GM18909 (cell line): ENCODE measurements around the gene MRTO4.
"Not testable (repeated sequence)": the region's sequence is repeated elsewhere in the genome, so short reads cannot be mapped to it uniquely, and the experiment has no call there.

Experiments
- ATAC-seq: cut with Tn5 transposase; IDR thresholded peaks from one replicate; pipeline ENCODE4 v1.9.1; 2021; ENCODE audit warnings: mild to moderate bottlenecking; ENCODE audit not compliant: unreplicated experiment, poor library complexity

The MRTO4 gene

DNA sequence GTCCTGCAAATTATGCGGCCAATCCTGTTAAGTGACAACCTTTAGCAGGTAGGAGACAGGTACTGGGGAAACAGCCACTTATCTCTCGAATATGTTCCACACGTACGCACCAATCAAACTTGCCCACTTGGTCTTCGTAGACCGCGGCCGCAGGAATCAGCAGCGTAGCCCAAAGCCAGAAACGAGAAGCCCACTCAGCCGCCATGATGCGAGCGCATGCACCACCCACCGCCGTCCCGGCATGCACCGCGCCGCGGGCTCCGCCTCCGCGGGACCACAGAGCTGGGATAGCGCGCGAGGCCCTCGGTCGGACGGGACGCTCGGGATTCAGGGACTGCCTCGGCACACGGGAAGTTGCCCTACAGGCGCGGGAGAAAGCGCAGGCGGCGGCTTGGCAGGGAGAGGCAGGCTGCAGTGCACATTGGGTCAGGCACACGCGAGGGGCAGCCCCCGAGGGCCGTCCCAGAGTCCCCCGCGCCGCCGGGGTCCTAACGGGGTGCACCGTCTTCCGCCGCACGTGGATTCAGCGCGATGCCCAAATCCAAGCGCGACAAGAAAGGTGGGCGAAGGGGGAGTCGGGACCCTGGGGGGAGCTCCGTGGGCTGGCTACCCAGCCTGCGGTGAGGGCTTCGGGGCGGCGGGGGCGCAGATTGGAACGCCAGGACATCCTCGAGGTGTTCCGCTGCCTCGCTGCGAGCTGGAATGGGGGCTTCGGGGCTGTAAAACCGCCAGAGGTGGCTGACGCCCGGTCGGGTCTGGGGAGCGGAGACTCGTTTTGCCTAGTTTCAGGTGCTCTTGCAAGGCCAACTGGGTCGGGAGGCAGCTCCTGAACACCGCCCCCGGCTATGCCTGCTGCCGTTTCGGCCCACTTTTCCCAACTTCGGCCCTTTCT is at the start of gene MRTO4, which contains the start of gene EMC1:
MRTO4 (plus strand) TSS at position 501 of the 892 bp plus-strand sequence; CDS start at position 532, 31 bp downstream.
EMC1 (minus strand) TSS at position 220 of the 892 bp plus-strand sequence; CDS start at position 205, 15 bp downstream.
- peak; percentile 79 for ATAC-seq

DNA sequence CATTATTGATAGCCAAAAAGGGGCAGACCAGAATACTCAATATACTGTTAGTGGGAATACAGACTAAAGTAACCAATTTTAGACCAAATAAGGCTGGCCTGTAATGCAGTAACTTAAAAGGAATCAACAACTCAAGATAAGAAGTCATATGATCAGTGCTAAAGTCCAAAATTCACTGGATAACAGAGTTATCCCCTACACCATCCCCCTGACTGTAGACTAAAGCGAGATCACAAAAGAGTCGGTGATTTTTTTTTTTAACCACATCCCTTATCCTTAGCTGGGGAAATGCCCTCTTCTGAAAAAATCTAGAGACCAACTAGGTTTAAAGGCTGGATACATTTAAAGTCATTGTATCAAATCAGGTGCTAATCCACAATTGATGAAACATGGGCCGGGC is 49.2 kb upstream of the MRTO4 start:
- ATAC-seq, result no peak

DNA sequence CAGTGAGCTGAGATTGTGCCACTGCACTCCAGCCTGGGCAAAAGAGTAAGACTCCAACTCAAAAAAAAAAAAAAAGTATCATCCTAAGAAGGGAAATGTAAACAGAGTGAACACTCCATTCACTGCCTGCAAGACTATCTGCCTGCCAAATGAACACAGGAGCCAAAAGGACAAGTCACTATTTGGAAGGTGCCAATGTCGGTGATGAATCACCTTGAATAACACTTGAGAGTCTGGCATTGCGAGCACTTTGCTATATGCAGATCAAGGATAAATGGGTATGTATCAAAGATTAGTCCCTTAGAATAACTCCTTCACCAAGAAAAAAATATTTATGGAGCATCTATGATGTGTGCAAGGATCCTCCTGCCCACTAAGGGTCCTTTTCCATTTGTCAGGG is 48.2 kb upstream of the MRTO4 start:
- no peak for ATAC-seq

DNA sequence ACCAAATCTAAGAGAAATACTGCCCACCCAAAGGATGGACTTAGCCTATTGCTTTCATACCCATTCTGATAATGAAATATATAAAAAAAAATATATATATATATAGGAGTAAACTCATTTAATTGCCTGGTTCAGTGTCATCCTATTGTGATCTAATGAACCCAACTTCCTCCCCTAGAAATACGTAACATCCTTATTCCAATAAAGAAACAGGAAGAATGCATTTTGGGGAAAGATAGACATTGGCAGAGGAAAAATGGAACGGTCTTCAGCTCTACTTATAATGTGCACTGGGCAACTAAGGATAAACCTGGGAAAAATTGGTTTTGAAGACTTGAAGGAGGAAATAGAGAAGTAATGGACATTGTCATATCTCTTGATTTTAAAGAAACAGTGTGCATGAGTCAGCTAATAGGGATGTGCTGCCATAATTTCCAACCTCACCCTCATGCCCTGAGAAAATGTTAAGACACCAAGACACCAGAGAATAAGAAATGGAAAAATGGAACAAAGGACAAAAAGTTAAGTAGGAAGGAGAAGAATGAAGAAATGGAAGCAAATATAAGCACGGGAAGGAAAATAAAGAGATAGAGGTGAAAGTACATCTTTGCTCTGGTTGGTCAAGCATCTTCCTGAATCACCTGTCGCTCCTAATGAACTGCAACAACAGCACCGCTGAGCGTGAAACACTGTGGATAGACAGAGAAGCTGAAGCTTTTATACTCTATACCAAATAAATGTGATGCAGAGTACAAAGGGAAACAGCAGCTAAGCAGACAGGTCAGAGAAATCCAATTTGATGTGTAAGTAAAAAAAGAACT is 46.9 kb upstream of the MRTO4 start:
- ATAC-seq, result no peak

DNA sequence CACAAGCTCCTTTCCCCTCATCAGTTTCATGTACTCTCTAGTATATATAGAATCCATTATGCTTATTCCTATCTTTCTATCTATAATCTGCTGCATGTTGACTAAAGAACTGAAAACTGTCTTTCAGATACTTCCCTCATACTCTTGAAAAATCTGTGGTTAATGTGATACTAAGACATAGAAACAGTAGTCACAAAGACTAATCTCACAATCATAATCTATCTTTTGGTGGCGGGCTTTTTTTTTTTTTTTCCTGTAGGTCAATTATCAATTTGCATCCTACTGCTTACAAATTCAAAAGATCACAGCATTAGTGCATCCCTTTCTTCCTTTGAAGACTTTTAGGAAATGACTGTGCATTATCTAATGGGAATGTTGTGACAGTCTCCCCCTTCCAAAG is 46.2 kb upstream of the MRTO4 start:
- no peak for ATAC-seq

DNA sequence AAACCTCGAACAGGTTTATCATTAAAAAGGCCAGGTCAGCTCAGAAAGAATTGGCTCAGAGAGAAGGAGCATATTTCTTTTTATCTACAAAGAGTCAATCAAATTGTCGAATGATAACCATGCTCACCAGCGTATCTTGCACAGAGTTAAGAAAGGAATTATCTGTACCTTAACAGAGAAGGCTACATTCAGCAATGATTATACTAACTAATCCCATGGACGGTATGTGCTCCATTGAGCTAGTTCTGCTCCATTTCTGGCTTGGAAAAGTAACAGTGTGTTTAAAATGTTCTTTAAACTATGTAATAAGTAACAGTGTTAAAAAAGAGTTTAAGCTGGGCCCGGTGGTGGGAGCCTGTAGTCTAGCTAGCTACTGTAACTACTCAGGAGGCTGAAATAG is 45.8 kb upstream of the MRTO4 start:
- ATAC-seq, result no peak

DNA sequence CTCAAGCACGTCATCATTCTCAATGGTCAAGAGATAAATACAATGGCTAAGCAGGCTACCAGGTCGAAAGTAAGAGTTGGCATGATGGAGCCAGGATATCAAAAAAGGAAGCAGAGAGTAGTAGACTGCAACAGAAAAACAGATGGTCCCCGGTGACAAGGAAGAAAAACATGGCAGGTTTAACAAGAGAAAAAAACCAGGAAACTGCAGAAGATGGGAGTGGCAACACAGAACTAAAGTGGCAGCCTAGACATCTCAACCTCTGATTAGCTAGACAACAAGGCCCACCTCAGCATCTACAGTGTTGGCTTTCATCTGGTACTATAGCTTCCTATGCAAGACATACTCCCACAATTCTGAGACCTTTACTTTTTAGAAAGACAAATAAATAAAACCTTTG is 44.7 kb upstream of the MRTO4 start:
- no peak for ATAC-seq

DNA sequence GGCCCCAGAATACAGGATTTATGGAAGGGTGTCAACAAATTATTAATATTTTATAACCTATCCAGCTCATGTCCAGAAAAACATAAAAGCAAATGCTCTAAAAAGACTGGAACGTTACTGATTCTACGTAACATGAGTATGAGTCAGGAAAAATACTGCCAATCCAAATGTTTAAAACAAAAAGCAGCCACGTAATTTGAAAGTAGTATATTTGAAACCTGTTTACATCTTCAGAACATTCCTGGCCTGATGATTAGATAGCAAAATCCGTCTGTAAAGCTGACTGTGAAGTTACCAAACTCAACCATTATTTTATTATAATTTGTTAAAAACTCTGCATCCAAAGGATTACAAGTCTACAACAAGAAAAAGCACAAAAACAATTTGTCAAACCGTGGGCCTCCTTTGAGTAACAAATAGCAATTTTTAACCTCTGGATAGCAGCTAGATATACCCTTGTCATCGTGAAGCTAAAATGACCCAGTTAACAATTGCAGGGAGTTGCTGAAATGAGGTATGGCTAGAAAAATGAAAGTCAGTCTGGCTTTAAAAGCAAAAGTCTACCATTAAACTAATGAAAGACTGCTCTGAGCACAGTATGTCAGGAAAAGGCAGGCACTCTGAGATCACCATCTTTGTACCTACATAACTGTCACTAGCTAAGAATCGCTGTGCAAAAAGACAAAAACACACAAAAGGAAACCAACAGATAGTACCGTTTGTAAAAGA is 42.7 kb upstream of the MRTO4 start:
- no peak for ATAC-seq

DNA sequence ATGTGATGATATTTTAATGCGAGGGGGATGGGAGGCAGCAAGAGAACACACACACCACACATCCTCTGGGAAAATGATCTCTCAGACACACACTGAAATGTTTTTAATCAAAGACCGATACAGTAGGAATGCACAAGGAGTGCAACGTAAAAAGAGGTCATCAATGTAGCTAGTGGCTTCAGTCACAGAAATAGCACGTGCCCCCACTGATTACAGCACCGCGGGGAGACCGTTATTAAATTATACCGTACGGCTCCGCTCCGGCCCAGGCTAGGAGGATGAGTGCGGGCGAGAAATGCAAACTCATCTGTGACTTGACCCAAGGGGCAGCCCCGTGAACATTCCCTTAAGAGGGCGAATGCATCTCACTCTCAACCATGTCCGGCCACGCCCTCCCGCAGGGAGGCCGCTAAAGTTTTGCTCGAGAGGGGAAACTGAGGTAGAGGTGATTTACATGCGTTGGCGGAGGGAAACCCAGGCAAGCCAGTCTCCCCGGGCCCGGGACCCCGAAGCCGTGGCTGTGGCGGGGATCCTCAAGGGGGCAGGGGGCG is 42.1 kb upstream of the MRTO4 start:
- peak; percentile 42 for ATAC-seq

DNA sequence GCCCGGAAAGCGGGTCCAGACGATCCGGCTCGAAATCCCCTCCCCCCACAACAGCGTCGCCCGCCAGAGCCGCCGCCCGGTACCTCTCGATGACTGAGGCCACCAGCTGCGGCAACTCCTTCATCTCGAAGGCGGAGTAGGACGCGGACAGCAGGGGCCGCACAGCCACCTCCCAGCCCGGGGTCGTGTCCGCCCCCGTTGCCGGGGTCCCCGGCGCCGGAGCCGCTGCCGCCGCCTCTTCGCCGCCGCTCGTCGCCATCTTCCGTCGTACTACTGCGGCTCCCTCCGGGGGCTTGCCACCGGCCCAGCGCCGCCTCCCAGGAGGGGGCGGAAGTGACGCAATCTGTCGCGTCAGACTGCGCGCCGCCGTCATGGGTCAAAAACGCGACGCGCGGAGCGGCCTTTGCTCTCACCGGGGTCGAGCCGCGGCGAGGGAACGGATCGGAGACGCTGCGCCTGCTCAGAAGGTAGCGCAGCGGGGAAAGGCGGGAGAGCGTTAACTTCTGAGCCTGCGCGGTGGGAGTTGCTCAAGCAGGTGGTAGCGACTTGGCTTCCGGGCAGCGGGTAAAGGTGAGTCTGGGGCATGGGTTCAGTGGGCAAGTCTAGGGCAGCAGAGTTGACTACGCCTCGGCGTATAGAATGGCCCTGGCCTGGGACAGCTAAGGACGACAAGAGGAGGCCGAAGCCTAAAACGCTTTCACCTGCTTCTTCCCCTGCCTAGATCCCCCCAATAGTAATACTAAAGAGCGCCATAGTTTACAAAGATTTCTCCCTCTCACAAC is 41.4 kb upstream of the MRTO4 start, which contains the start of gene UBR4:
UBR4 (minus strand) TSS at position 277 of the 782 bp plus-strand sequence; CDS start at position 259, 18 bp downstream.
- peak; percentile 88 for ATAC-seq

DNA sequence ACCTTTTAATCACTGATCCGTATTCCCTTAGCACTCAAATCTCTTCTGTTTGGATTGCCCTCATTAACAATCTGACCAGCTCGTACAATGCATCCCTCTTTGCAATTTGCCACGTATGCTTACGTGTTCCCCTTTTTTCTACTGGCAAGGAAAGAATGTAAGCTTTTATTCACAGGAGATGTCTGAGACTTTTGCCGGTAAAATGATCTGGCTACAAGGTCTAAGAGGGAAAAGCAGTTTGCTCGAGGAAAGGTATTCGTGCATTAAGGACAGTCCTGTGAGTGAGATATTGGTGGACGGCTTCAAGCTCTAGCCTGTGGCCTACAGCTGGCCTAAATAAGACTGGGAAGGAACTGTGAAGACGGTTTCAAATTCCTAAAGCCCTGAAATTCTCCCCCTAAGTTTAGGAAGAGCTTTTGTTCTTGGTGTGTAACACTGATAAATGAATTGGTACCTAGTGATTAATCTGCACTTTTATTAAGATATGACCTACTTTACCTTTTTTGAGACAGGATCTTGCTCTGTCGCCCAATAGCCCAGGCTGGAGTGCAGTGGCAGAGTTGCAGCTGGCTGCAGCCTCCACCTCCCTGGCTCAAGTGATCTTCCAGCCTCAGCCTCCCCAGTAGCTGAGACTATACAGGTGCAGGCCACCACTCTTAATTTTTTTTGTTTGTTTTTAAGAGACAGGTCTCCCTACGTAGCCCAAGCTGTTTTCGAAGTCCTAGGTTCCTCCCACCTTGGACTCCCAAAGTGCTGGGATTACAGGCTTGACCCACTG is 40.6 kb upstream of the MRTO4 start:
- no peak for ATAC-seq

DNA sequence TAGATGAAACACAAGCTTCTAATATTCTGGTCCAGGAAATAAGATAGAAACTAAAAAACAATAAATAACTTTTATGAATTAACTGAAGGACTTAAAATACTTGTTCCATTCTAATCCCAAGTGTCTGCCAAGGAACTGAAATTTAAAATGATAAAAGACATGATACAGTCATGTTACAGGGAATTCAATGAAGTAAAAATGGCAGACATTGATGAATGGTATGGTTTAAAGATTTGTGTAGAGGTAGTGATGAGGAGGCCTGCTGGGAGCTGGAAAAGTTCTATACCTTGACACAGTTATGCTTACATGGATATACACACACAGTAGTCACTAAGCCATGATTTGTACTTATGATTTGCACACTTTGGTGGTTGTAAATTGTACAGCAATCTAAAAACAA is 39.4 kb upstream of the MRTO4 start:
- ATAC-seq, result no peak

DNA sequence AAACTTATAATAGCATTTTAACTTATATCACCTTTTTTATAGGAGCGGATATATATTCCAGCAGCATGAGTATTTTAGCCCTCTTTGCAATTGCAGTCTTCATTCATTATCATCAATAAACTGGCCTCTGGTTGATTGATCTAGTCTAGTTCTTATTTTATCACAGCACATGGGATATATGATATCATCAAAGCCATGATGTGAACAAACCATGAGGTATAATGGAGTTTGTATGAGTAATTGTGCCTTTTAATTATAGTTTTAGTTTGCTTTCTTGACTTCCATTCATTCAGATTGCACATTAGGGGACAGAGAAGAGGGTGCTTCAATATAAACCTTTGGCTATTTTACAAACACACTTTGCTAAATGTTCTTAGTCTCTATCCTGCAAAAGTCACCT is 38.0 kb upstream of the MRTO4 start:
- no peak for ATAC-seq

DNA sequence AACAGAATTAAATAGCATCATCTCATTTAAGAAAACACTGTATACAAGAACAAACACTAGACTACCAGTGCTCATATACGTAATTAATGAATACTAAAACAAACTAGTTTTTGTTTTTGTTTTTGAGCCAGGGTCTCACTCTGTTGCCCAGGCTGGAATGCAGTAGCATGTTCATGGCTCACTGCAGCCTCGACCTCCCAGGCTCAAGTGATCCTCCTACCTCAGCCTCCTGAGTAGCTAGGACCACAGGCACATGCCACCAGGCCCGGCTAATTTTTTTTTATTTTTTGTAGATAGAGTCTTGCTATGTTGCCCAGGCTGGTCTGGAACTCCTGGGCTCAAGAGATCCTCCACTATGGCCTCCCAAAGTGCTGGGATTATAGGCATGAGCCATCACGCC is 35.0 kb upstream of the MRTO4 start:
- ATAC-seq, result not testable (repeated sequence)

DNA sequence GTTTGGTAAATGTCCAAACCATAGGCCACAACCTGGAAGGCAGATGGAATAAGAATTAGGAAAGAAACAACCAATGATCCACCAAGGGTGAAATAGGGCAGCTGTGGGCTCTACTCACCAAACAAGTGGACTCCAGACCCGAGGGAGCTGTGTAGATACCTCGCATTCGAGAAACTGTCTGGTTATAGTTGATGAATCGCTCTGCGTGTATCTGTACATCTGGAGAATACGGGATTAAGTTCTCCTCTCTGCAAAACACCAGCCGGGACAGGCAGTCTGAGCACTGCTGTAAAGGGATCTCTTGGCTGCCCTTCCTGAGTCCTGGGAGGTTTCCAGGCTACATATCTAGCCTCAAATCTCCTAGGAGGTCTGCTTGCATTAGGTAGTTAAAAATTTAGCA is 32.2 kb upstream of the MRTO4 start:
- no peak for ATAC-seq

DNA sequence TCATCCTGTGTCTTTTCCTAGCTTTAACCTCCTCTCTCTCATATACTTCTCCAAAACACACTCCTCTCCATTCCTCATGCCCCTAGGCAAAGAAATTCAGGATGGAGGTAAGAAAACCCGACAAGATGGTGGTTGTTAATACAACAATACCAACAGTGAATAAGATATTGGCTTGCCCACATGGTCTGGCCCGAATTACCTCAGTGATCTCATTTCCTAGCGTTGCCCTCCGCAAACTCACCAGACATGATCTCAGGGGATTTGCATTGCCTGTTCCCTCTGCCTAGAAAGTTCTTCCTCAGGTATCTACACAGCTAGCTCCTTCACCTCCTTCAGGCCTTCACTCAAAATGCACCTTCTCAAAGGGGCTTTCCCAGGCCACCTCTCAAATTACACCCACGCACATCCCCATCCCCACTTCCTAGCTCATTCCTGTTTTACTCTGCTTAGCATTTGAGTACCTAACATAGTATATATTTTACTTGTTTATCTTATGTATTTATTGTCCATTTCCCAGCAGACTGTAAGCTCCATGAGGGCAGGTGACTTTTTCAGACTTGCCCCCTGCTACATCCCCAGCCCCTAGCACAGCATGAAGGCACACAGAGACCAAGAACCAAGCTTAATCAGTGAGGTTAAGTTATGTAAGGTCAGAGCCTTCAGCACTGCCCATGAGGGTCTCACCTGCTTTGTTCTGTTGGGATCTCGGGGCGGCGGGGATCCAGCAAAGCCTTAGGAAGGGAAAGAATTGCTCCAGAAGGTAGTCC is 31.3 kb upstream of the MRTO4 start:
- no peak for ATAC-seq

DNA sequence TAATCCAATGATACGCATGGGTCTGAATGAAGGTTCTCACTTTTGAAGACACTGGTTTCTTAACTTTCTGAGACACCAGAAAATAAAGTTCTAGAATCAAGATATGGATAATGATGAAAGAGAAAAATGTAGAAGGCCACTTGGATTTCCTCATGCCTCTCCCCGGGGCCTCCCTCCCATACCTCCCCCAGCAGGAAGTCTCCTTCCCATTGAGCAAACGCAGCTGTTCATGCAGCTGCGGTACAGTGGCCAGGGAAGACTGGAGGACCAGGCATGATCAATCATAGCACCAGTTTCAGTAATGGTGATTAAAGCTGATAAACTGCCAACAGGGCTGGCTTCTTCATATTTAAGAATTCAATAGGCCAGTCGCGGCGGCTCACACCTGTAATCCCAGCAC is 30.6 kb upstream of the MRTO4 start:
- no peak for ATAC-seq

DNA sequence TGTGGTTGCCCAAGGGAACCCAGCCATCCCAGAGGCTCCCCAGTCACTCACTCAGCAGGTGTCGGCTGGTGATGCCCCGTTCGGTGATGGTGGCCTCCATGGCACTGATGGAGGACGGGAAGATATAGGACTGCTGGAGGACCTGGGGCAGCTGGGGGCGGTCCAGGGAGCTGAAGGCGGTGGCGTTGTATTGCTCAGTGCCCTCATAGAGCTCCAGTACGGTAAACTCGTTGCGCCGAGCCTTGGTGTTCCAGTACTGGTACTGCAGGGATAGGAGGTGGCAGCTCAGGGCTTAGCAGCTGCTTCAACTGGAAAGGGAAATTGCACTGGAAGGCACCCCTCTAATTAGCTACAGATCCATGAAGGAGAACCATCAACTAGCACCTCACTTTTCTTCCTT is 29.0 kb upstream of the MRTO4 start:
- no peak for ATAC-seq
